ENCODE results near the gene MYO10.

MYO10 gene

DNA sequence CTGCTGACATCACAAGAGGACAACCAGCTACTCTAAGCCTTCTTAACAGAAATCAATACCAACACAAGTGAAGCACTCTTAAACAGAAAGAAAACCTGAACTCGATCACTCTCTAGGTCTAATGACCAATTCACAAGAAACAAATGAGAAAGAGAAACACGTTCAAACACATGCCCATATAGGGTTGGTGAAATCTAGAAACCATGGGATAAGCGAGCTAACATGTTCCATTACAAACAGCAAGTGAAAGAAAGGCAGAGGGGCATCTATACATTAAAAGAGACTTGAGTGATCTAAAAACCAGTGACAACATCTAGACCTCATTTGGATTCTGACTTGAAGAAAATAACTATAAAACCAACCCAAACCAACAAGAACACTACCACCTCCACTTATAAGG is 244.4 kb downstream of the MYO10 start:
- 100% methylated on average over 2 of the region's 3 CpGs; no CpG with 5 or more reads in 1 of the 2 experiments for WGBS, 2 experiments (ENCODE audit: insufficient coverage in 2 of 2)
- no peak overlapping the region for H3K4me3 ChIP-seq (ENCODE audit: extremely low read depth, insufficient read depth, low read length, poor library complexity, severe bottlenecking)
- no peaks in the 10 kb centered on the region for H3K9me3 ChIP-seq (ENCODE audit: control insufficient read depth, low read length)
- H3K4me1 ChIP-seq (ENCODE audit: control insufficient read depth, insufficient read depth, low read length, poor library complexity, severe bottlenecking), result no peaks in the 10 kb centered on the region
- H3K27ac ChIP-seq (ENCODE audit: low read depth, low read length, severe bottlenecking), result no peak overlapping the region
- H3K36me3 ChIP-seq (ENCODE audit: control insufficient read depth, insufficient read depth, low read length), result peaks cover 92% of the 10 kb centered on the region

DNA sequence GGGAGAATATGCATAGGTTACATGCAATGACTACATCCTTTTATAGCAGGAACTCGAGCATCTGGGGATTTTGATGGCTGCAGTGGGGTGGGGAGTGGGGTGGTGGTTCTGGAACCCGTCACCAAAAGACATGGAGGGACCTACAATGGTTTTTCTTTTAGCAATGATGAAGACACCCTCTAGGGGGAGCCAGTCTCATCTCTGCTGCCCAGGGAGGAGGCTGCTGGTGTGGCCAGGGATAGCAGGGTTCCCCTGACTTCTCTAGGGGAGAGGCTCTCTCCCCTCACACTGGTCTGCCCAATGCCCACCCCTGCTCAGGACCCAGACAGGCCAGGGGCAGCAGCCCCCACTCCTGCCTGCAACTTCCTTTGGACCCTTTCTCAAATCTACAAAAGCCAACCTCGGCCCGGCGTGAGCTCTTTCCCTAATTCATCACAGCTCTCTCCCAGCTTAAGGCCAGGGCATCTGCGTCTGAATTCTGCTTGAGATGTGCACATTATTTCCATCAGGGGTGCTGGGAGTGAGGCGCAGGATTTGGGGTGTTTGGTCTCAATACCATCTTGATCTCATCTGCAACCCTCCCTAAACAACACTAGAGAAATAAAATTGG is 245.7 kb downstream of the MYO10 start:
- H3K36me3 ChIP-seq (ENCODE audit: control insufficient read depth, insufficient read depth, low read length), result peaks cover 97% of the 10 kb centered on the region
- no peak overlapping the region for H3K27ac ChIP-seq (ENCODE audit: low read depth, low read length, severe bottlenecking)
- no peak overlapping the region for H3K4me3 ChIP-seq (ENCODE audit: extremely low read depth, insufficient read depth, low read length, poor library complexity, severe bottlenecking)
- 60 to 85% methylated on average over 5 of the region's 7 CpGs for WGBS, 2 experiments (ENCODE audit: insufficient coverage in 2 of 2)
- H3K4me1 ChIP-seq (ENCODE audit: control insufficient read depth, insufficient read depth, low read length, poor library complexity, severe bottlenecking), result no peaks in the 10 kb centered on the region
- no peaks in the 10 kb centered on the region for H3K9me3 ChIP-seq (ENCODE audit: control insufficient read depth, low read length)

DNA sequence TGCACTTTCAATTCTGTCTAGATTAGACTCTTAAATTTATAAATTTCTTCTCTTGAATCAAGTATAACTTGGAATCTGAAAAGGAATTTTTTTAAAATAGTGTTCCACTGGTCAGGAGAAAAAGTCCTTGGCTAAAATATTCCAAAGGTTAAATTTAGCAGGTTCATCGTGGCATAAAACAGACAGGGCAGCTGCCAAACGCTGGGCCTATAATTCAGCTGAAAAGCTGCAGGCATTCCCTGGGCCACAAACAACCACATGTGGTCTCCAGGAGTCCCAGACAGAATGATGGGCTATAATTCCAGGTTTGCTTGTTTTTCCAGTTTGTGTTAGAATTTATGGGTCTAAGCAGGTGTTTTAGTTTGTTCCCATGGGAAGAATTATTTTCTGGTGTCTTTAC is 248.2 kb downstream of the MYO10 start:
- H3K36me3 ChIP-seq (ENCODE audit: control insufficient read depth, insufficient read depth, low read length), result peaks cover 98% of the 10 kb centered on the region
- 94% methylated on average over 2 of the region's 2 CpGs for WGBS, 2 experiments (ENCODE audit: insufficient coverage in 2 of 2)
- H3K4me3 ChIP-seq (ENCODE audit: extremely low read depth, insufficient read depth, low read length, poor library complexity, severe bottlenecking), result no peak overlapping the region
- no peaks in the 10 kb centered on the region for H3K9me3 ChIP-seq (ENCODE audit: control insufficient read depth, low read length)
- H3K27ac ChIP-seq (ENCODE audit: low read depth, low read length, severe bottlenecking), result no peak overlapping the region
- H3K4me1 ChIP-seq (ENCODE audit: control insufficient read depth, insufficient read depth, low read length, poor library complexity, severe bottlenecking), result no peaks in the 10 kb centered on the region

DNA sequence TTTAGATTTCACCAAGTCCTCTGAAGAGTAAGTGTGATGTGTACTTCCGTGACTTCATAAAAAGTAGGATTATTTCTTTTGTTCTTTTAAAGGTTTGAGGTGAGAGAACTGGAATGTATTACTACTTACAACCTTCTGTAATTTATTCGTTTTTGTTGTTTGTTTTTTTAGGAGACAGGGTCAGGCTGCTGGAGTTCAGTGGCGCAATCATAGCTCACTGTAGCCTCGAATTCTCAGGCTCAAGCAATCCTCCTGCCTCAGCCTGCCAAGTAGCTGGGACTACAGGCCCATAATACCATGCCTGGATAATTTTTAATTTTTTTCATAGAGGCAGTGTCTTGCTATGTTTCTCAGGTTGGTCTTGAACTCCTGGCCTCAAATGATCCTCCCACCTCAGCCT is 251.0 kb downstream of the MYO10 start:
- WGBS, 2 experiments (ENCODE audit: insufficient coverage in 2 of 2), result 90% methylated on average over 2 of the region's 4 CpGs; no CpG with 5 or more reads in 1 of the 2 experiments
- Histone ChIP-seq H3K4me1 (ENCODE audit: control insufficient read depth, insufficient read depth, low read length, poor library complexity, severe bottlenecking) (no peaks in the 10 kb centered on the region), H3K36me3 (ENCODE audit: control insufficient read depth, insufficient read depth, low read length) (peaks cover 99% of the 10 kb centered on the region), H3K9me3 (ENCODE audit: control insufficient read depth, low read length) (no peaks in the 10 kb centered on the region), H3K4me3 (ENCODE audit: extremely low read depth, insufficient read depth, low read length, poor library complexity, severe bottlenecking) (no peak overlapping the region), H3K27ac (ENCODE audit: low read depth, low read length, severe bottlenecking) (no peak overlapping the region)

DNA sequence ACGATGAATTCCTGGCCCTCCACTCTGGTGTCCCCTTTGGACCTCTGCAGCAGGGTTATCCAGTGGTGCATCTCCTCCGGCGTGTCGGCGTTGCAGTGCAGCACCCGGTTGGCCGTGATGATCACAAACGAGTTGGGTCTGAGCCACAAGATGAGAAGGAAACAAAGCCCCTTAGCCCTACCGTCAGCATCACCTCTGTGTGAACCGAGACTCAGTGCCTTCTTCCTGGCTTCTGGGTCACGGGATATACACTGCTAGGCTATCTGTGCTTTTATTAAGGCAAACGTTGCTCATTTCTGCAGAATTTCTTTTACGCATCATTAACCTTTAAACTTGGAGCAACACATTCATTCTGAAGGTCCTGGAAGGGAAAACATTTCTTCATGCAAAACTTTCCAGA is 254.2 kb downstream of the MYO10 start:
- 96 to 98% methylated on average over 13 of the region's 13 CpGs for WGBS, 2 experiments (ENCODE audit: insufficient coverage in 2 of 2)
- Histone ChIP-seq H3K4me1 (ENCODE audit: control insufficient read depth, insufficient read depth, low read length, poor library complexity, severe bottlenecking) (no peaks in the 10 kb centered on the region), H3K27ac (ENCODE audit: low read depth, low read length, severe bottlenecking) (no peak overlapping the region), H3K36me3 (ENCODE audit: control insufficient read depth, insufficient read depth, low read length) (peaks cover 97% of the 10 kb centered on the region), H3K9me3 (ENCODE audit: control insufficient read depth, low read length) (no peaks in the 10 kb centered on the region), H3K4me3 (ENCODE audit: extremely low read depth, insufficient read depth, low read length, poor library complexity, severe bottlenecking) (no peak overlapping the region)

DNA sequence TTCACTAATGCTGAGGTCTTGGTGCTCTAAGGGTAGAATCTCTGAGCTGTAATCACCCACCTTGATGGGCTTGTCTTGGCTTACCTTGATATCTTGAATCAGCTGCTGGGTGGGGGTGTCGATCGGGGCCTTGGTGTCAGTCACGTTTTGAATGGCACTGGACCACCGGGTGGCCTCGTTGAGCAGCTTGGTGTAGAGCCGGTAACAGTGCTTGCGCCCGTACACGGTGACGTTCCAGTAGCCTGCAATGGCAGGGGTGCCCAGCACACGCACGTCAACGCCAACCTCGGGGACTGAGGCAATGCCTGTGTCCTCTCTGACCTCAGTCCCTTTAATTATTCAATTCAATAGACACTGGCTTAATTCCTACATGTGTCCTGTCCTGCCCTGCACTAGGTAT is 256.2 kb downstream of the MYO10 start:
- peaks cover 97% of the 10 kb centered on the region for H3K36me3 ChIP-seq (ENCODE audit: control insufficient read depth, insufficient read depth, low read length)
- H3K9me3 ChIP-seq (ENCODE audit: control insufficient read depth, low read length), result no peaks in the 10 kb centered on the region
- no peak overlapping the region for H3K27ac ChIP-seq (ENCODE audit: low read depth, low read length, severe bottlenecking)
- H3K4me1 ChIP-seq (ENCODE audit: control insufficient read depth, insufficient read depth, low read length, poor library complexity, severe bottlenecking), result no peaks in the 10 kb centered on the region
- 90% methylated on average over 13 to 14 of the region's 14 CpGs for WGBS, 2 experiments (ENCODE audit: insufficient coverage in 2 of 2)
- no peak overlapping the region for H3K4me3 ChIP-seq (ENCODE audit: extremely low read depth, insufficient read depth, low read length, poor library complexity, severe bottlenecking)

DNA sequence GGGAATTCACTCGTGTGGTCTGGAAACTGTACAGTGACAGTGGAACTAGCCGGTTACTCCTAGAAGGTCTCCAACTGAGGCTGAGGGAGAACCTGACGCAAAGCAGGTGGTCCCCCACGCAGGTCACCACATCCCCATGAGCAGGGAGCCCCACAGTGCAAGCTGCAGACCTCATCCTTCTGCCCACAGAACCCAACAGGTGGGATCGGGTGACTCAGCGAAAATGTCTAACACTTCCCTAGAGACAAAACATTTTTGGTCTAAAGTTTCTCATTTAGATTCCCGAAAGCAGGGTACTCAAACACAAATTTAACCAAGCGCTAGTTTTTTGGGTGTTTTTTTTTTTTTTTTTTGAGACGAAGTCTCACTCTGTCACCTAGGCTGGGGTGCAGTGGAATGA is 256.9 kb downstream of the MYO10 start:
- 100% methylated on average over 5 to 6 of the region's 9 CpGs for WGBS, 2 experiments (ENCODE audit: insufficient coverage in 2 of 2)
- no peak overlapping the region for H3K27ac ChIP-seq (ENCODE audit: low read depth, low read length, severe bottlenecking)
- peaks cover 97% of the 10 kb centered on the region for H3K36me3 ChIP-seq (ENCODE audit: control insufficient read depth, insufficient read depth, low read length)

DNA sequence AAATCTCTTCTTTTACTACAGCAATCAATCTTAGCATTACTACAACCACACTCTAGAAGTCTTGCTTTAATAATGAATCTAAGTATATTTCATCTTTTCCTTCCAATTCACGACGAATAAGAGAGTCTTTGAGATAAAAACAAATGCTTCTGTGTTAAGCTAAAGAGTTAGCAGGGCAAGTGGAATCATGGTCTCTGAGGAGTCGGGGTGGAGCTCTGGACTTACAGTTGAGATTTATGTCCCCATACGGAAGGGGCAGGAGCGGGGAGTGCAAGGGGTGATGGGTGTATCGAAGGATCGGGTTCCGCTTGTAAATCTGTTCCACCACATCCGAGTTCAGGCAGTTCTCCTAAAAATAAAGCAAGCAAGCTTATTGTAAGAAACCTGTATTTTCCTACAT is 260.3 kb downstream of the MYO10 start:
- 97 to 100% methylated on average over 3 to 5 of the region's 9 CpGs for WGBS, 2 experiments (ENCODE audit: insufficient coverage in 2 of 2)
- H3K9me3 ChIP-seq (ENCODE audit: control insufficient read depth, low read length), result no peaks in the 10 kb centered on the region
- peaks cover 97% of the 10 kb centered on the region for H3K36me3 ChIP-seq (ENCODE audit: control insufficient read depth, insufficient read depth, low read length)

More for the DNA sequence above, 256.9 kb downstream of the MYO10 start:
- Histone ChIP-seq H3K9me3 (ENCODE audit: control insufficient read depth, low read length) (no peaks in the 10 kb centered on the region), H3K4me3 (ENCODE audit: extremely low read depth, insufficient read depth, low read length, poor library complexity, severe bottlenecking) (no peak overlapping the region), H3K4me1 (ENCODE audit: control insufficient read depth, insufficient read depth, low read length, poor library complexity, severe bottlenecking) (no peaks in the 10 kb centered on the region)

DNA sequence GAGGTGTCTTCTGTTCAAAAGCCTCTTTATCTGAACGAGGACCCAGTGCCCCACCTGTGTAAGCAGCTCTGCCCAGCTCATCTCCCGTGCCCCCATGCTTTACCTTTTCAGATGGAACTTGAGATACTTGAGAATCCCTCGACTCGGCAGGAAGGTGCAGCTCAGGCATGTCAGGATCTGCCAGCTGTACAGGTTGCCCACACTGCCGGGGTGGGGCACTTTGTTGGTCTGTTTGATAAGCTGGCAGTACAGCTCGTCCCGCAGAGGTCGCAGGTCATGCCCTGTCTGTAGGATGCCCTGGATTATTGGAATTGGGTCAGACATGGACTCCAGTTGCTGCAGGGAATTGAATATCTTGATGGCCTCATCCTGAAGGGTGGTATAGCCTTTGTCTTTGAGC is 261.3 kb downstream of the MYO10 start:
- H3K36me3 ChIP-seq (ENCODE audit: control insufficient read depth, insufficient read depth, low read length), result peaks cover 96% of the 10 kb centered on the region
- no peak overlapping the region for H3K4me3 ChIP-seq (ENCODE audit: extremely low read depth, insufficient read depth, low read length, poor library complexity, severe bottlenecking)
- no peaks in the 10 kb centered on the region for H3K4me1 ChIP-seq (ENCODE audit: control insufficient read depth, insufficient read depth, low read length, poor library complexity, severe bottlenecking)
- H3K27ac ChIP-seq (ENCODE audit: low read depth, low read length, severe bottlenecking), result no peak overlapping the region
- H3K9me3 ChIP-seq (ENCODE audit: control insufficient read depth, low read length), result no peaks in the 10 kb centered on the region
- WGBS, 2 experiments (ENCODE audit: insufficient coverage in 2 of 2), result 96 to 97% methylated on average over 7 to 8 of the region's 8 CpGs

More for the DNA sequence above, 260.3 kb downstream of the MYO10 start:
- H3K4me3 ChIP-seq (ENCODE audit: extremely low read depth, insufficient read depth, low read length, poor library complexity, severe bottlenecking), result no peak overlapping the region
- no peaks in the 10 kb centered on the region for H3K4me1 ChIP-seq (ENCODE audit: control insufficient read depth, insufficient read depth, low read length, poor library complexity, severe bottlenecking)
- H3K27ac ChIP-seq (ENCODE audit: low read depth, low read length, severe bottlenecking), result no peak overlapping the region

DNA sequence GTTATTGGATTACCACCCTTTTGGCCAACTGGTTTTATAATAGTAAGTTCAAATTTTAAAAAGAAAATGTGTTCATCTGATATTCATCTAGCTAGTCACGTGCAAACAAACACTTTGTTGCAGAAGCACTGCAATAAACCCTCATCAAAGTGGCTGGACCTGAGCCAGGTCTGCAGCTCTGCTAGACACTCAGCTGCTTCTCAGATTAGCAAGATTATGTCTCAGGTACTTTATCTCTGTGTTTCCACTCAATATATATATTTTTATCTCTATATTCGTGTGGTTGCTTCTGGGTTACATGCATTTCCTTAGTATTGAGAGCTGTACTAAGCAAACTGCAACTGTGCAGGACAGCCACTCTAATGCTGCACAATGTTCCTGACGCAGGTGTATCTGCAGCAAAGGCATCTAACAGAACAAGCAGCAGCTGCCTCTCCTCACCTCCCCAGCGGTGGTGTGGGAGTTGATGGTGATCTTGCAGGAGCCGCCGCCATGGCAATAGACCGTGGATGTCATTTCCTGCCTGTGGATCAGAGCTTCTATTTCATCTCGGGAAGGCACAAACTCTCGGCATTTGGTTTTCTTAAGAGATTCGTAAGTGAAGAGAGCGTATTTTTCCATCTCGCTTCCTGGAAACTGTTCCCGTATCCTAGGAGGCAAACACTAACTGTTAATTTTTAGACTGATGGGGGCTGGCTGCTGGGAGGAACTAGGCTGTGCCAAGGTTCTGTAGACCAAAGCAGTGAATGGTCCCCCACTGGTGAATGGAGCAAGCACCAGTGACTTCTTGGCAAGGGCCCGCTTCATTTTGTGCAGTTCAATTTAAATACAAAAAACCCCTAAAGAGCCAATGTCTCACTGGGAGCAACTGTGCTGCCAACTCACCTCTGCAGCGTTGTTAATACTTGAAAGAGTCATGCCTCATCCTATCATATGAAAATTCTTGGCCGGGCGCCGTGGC is 262.6 kb downstream of the MYO10 start:
- no peaks in the 10 kb centered on the region for H3K4me1 ChIP-seq (ENCODE audit: control insufficient read depth, insufficient read depth, low read length, poor library complexity, severe bottlenecking)
- 95 to 98% methylated on average over 14 to 17 of the region's 18 CpGs for WGBS, 2 experiments (ENCODE audit: insufficient coverage in 2 of 2)
- H3K27ac ChIP-seq (ENCODE audit: low read depth, low read length, severe bottlenecking), result no peak overlapping the region
- peaks cover 96% of the 10 kb centered on the region for H3K36me3 ChIP-seq (ENCODE audit: control insufficient read depth, insufficient read depth, low read length)
- no peaks in the 10 kb centered on the region for H3K9me3 ChIP-seq (ENCODE audit: control insufficient read depth, low read length)
- H3K4me3 ChIP-seq (ENCODE audit: extremely low read depth, insufficient read depth, low read length, poor library complexity, severe bottlenecking), result no peak overlapping the region

DNA sequence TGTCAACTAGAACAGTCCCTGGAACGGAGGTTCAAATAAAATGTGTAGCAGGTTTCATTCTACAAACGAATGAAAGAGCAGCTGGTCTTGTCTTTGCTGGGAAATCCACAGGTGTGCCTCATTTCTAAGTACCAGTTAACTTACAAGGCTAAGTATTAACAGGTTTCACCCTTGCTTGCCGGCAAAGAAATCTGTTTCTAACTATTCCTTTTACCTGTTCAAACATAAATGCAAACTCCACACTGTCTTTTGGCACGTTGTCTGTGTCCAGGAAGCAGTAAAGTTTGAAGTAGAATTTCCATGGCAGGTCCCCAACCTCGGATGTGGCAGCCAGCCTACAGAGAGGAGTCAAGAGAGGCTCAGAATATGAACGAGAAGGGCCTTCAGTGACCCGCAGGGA is 264.9 kb downstream of the MYO10 start:
- Histone ChIP-seq H3K27ac (ENCODE audit: low read depth, low read length, severe bottlenecking) (no peak overlapping the region), H3K4me3 (ENCODE audit: extremely low read depth, insufficient read depth, low read length, poor library complexity, severe bottlenecking) (no peak overlapping the region), H3K36me3 (ENCODE audit: control insufficient read depth, insufficient read depth, low read length) (peaks cover 99% of the 10 kb centered on the region), H3K9me3 (ENCODE audit: control insufficient read depth, low read length) (no peaks in the 10 kb centered on the region), H3K4me1 (ENCODE audit: control insufficient read depth, insufficient read depth, low read length, poor library complexity, severe bottlenecking) (no peaks in the 10 kb centered on the region)
- WGBS, 2 experiments (ENCODE audit: insufficient coverage in 2 of 2), result 95% methylated on average over 6 to 7 of the region's 7 CpGs

All from mesodermal cell (in vitro differentiated cells).